Stomach smooth muscle (tissue), 2 donors: ENCODE measurements around the gene GREB1.

Experiments used
- H3K27ac ChIP-seq: one replicate; pipeline ENCODE4 v1.7.0; 2013; ENCODE audit warnings: mild to moderate bottlenecking, low read length, inconsistent platforms
- H3K27me3 ChIP-seq, 2 donors: one replicate each; pipeline ENCODE4 v1.7.0; 2013; ENCODE audit warnings: low read length in 2 of 2; ENCODE audit not compliant: insufficient read depth in 2 of 2, control insufficient read depth in 1 of 2
- H3K36me3 ChIP-seq, 2 donors: one replicate each; pipeline ENCODE4 v1.7.0; 2013; ENCODE audit warnings: low read length in 2 of 2; ENCODE audit not compliant: control insufficient read depth in 2 of 2, insufficient read depth in 2 of 2
- H3K4me1 ChIP-seq: one replicate; pipeline ENCODE4 v1.7.0; 2013; ENCODE audit warnings: low read length; ENCODE audit not compliant: control insufficient read depth, insufficient read depth
- H3K4me3 ChIP-seq, 2 donors: one replicate each; pipeline ENCODE4 v1.7.0; 2013; ENCODE audit warnings: low read length in 2 of 2
- H3K9ac ChIP-seq, 2 donors: one replicate each; pipeline ENCODE4 v1.7.0; 2013; ENCODE audit warnings: low read length in 2 of 2, mild to moderate bottlenecking in 1 of 2
- H3K9me3 ChIP-seq, 2 donors: one replicate each; pipeline ENCODE4 v1.7.0; 2013; ENCODE audit warnings: low read length in 2 of 2; ENCODE audit not compliant: control insufficient read depth in 2 of 2
- donor health status: healthy.
- donor health status: Pancreatic carcinoma.

The GREB1 gene

DNA sequence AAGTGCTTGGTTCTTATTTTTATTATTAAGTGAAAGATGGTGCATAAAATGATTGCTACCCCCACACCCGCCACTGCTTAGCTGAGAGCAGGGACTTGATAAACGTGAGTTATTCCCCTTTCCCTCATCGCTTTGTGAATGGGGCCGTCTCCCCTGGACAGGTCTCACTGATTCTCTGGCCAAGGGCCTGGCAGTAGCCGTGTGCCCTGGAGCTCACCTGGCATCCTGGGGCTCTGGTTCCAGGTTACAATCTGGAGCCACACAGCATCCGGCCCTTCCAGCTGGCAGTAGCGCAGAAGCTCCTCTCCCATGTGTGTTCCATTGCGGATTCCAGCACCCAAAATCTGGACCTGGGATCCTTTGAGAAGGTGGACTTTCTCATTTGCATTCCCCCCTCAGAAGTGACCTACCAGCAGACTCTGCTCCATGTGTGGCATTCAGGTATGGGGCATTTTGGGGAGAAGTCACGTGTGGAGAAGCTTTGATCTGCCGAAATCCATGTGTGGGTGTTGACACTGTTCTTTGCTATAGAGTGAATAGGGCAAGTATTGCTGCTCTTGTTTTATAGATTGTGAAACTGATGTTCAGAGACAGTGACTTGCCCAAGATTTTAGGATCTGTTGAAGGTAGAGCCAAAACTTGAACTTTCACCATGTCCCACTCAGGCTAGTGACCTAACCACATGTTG is 63.8 kb downstream of the GREB1 start:
- no peak overlapping the region for H3K9ac ChIP-seq
- peaks cover 0 to 2% of the 10 kb centered on the region in 2 donors for H3K36me3 ChIP-seq
- no peaks in the 10 kb centered on the region for H3K4me1 ChIP-seq
- H3K4me3 ChIP-seq: no peak overlapping the region
- H3K9me3 ChIP-seq: no peaks in the 10 kb centered on the region
- H3K27ac ChIP-seq: no peak overlapping the region
- peaks cover 0 to 5% of the 10 kb centered on the region in 2 donors for H3K27me3 ChIP-seq

GRCh38 chr2:11598228-11598731 is 64.4 kb downstream of the GREB1 start:
- H3K4me1 ChIP-seq: no peaks in the 10 kb centered on the region
- peaks cover 0 to 5% of the 10 kb centered on the region in 2 donors for H3K27me3 ChIP-seq
- H3K9ac ChIP-seq: no peak overlapping the region
- H3K9me3 ChIP-seq: no peaks in the 10 kb centered on the region
- peaks cover 0 to 2% of the 10 kb centered on the region in 2 donors for H3K36me3 ChIP-seq
- H3K4me3 ChIP-seq: no peak overlapping the region
- no peak overlapping the region for H3K27ac ChIP-seq

- Histone ChIP-seq H3K4me3 (no peak overlapping the region), H3K9me3 (no peaks in the 10 kb centered on the region), H3K9ac (no peak overlapping the region), H3K27me3 (no peaks in the 10 kb centered on the region), H3K27ac (no peak overlapping the region), H3K4me1 (no peaks in the 10 kb centered on the region), H3K36me3 (peaks cover 0 to 2% of the 10 kb centered on the region in 2 donors)
These were observed 68.8 kb downstream of the GREB1 start for GRCh38 chr2:11602563-11603204.

DNA sequence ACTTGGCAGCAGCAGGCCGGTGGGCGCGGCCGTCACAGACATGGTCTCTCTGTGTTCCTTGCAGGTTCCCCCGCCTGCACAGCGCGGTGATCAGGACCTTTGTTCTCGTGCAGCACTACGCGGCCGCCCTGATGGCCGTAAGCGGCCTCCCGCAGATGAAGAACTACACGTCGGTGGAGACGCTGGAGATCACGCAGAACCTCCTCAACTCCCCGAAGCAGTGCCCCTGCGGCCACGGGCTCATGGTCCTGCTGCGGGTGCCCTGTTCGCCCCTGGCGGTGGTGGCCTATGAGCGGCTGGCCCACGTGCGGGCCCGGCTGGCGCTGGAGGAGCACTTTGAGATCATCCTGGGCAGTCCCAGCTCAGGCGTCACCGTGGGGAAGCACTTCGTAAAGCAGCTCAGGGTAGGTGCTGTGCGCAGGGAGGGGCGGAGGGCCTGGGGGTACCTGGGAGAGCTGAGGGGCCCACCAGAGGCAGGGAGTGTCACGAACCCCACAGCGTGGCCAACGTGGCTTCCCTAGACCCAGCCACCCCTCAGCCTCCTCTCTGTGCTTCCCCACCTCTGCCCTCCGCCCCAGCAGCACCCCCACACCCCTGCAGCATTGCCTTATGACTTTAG is 76.9 kb downstream of the GREB1 start:
- no peak overlapping the region for H3K27ac ChIP-seq

DNA sequence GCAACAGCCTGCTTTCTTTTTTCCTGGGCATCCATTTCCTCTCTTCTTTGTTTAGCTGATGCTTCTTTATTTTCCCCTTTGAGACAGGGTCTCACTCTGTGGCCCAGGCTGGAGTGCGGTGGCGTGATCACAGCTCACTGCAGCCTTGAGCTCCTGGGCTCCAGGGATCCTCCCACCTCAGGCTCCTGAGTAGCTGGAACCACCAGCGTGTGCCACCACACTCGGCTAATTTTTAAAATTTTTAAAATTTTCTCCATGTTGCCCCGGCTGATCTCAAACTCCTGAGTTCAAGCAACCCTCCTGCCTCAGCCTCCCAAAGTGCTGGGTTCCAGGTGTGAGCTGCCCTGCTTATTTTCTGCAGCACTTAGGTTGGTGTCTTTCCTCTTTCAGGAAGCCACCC is 77.4 kb downstream of the GREB1 start:
- no peaks in the 10 kb centered on the region for H3K36me3 ChIP-seq
- H3K27me3 ChIP-seq: no peaks in the 10 kb centered on the region
- no peak overlapping the region for H3K9ac ChIP-seq
- H3K4me3 ChIP-seq: no peak overlapping the region
- no peaks in the 10 kb centered on the region for H3K9me3 ChIP-seq
- H3K4me1 ChIP-seq: no peaks in the 10 kb centered on the region
- no peak overlapping the region for H3K27ac ChIP-seq

More for the DNA sequence above, 76.9 kb downstream of the GREB1 start:
- no peak overlapping the region for H3K9ac ChIP-seq
- no peak overlapping the region for H3K4me3 ChIP-seq
- no peaks in the 10 kb centered on the region for H3K9me3 ChIP-seq
- H3K4me1 ChIP-seq: no peaks in the 10 kb centered on the region
- no peaks in the 10 kb centered on the region for H3K27me3 ChIP-seq
- H3K36me3 ChIP-seq: no peaks in the 10 kb centered on the region

GRCh38 chr2:11612553-11613215 is 78.8 kb downstream of the GREB1 start:
- Histone ChIP-seq H3K9ac (no peak overlapping the region), H3K4me3 (no peak overlapping the region), H3K4me1 (no peaks in the 10 kb centered on the region), H3K9me3 (no peaks in the 10 kb centered on the region), H3K27ac (no peak overlapping the region), H3K36me3 (no peaks in the 10 kb centered on the region), H3K27me3 (no peaks in the 10 kb centered on the region)

DNA sequence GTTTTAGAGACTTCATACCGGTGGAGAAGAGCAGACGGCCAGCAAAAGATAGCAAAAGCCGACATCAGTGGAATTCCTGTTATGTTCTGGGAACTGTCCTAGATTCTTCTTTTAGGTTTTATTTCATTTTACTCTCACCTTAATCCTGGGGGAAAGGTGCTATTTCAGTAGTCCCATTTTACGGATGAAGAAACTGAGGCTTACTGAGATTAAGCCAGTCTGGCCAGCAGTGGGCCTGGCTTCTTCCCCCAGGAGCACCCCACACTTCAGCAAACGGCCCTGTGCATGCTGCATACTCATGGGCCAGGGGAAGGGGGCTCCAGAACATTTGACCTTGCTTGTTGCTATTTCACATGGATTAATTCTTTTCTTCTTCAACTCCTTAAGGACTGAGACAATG is 79.5 kb downstream of the GREB1 start:
- H3K4me1 ChIP-seq: no peaks in the 10 kb centered on the region
- H3K4me3 ChIP-seq: no peak overlapping the region
- no peaks in the 10 kb centered on the region for H3K27me3 ChIP-seq
- H3K9ac ChIP-seq: no peak overlapping the region
- no peak overlapping the region for H3K27ac ChIP-seq
- H3K9me3 ChIP-seq: no peaks in the 10 kb centered on the region
- no peaks in the 10 kb centered on the region for H3K36me3 ChIP-seq

DNA sequence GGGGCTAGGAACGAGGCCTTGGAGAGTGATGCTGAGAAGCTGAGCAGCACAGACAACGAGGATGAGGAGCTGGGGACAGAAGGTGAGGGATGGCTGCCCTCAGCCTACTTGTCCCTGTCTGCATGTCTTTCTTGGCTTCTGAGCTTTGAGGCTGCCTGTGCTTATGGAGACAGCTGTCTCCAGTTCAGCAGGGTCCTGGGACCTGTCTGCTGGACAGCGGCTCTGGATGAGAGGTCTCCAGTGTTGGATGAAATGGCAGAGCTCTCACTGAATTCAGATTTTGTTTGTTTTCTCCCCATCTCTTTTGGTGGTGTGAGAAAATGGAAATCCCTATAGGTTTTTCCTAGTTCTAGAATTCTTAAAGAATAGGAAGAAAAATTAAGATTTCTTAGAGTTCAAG is 81.4 kb downstream of the GREB1 start:
- Histone ChIP-seq H3K4me3 (no peak overlapping the region), H3K27me3 (no peaks in the 10 kb centered on the region), H3K4me1 (no peaks in the 10 kb centered on the region), H3K36me3 (no peaks in the 10 kb centered on the region), H3K9me3 (no peaks in the 10 kb centered on the region), H3K27ac (no peak overlapping the region), H3K9ac (no peak overlapping the region)

DNA sequence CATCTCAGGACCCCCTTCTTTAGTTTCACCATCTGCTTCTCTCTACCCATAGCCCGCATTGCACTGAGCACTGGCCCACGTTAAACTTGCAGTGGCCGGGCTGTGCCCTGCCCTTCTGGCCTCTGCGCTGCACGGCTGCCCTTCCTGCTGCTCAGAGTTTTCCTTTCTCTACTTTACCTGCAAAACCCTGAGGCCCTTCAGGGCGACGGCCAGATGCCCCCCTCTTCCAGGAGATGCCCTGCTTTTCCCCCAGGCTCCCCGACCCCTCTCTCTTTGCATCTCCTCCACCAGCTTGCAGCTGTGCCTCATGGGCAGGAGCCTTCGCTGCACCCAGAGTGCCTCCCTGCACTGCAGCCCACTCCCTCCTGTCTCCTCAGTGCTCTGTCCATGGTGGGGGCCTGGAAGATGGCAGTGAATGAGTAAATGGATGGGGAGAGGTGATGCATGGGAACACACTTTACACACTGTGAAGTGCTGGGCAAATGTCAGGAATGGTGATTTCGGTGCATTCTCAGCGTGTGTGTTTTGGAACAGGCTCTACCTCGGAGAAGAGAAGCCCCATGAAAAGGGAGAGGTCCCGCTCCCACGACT is 82.3 kb downstream of the GREB1 start:
- H3K36me3 ChIP-seq: no peaks in the 10 kb centered on the region
- H3K9me3 ChIP-seq: no peaks in the 10 kb centered on the region
- no peaks in the 10 kb centered on the region for H3K4me1 ChIP-seq
- no peak overlapping the region for H3K9ac ChIP-seq
- no peak overlapping the region for H3K4me3 ChIP-seq
- H3K27ac ChIP-seq: no peak overlapping the region
- H3K27me3 ChIP-seq: no peaks in the 10 kb centered on the region

- Histone ChIP-seq H3K9ac (no peak overlapping the region), H3K9me3 (no peaks in the 10 kb centered on the region), H3K36me3 (no peaks in the 10 kb centered on the region), H3K27me3 (no peaks in the 10 kb centered on the region), H3K27ac (no peak overlapping the region), H3K4me1 (no peaks in the 10 kb centered on the region), H3K4me3 (no peak overlapping the region)
These were observed 83.1 kb downstream of the GREB1 start for GRCh38 chr2:11616851-11617415.
